Brain microvascular endothelial cell (primary cell): ENCODE measurements around the gene COMMD3.

ENCODE experiments used
- DNase-seq: peaks from one replicate; pipeline ENCODE4 v3.0.0-alpha.2; 2020
- H3K27ac ChIP-seq: fragments of 250-450 bp; sonication (Bioruptor Pico); 2 replicates; pipeline ENCODE4 v1.5.1; 2020; ENCODE audit warnings: mild to moderate bottlenecking, moderate library complexity
- H3K27me3 ChIP-seq: fragments of 250-450 bp; sonication (Bioruptor Pico); replicated peaks from 2 replicates; pipeline ENCODE4 v1.5.1; 2020; ENCODE audit warnings: mild to moderate bottlenecking
- H3K36me3 ChIP-seq: fragments of 250-450 bp; sonication (Bioruptor Pico); replicated peaks from 2 replicates; pipeline ENCODE4 v1.5.1; 2020; ENCODE audit warnings: mild to moderate bottlenecking
- H3K4me3 ChIP-seq: 2 replicates; pipeline ENCODE4 v1.5.1; 2011; ENCODE audit warnings: low read depth, mild to moderate bottlenecking, control low read depth, low read length, moderate library complexity
- CTCF ChIP-seq: IDR thresholded peaks from 2 replicates; pipeline ENCODE4 v1.5.1; 2011; ENCODE audit warnings: low read depth, mild to moderate bottlenecking, moderate library complexity, low read length, control low read depth, inconsistent platforms; ENCODE audit errors: missing control alignments
- in situ Hi-C: cut with HindIII; loops from 2 replicates; pipeline ENCODE4 v1.10.0; 2017; ENCODE audit warnings: low sequenced_read_pairs, low pct_ligation_motif_present

The COMMD3 gene

GRCh38 chr10:22364407-22365140, 48.4 kb downstream of the COMMD3 start:
- no peaks in the 10 kb centered on the region for H3K36me3 ChIP-seq
- no peaks in the 10 kb centered on the region for H3K27me3 ChIP-seq
- no peak overlapping the region for H3K4me3 ChIP-seq
- in situ Hi-C loops, result no loop called here
- no peak for TF ChIP-seq CTCF
- DNase-seq, result no peak
- H3K27ac ChIP-seq, result no peak overlapping the region

GRCh38 chr10:22365233-22365632, 49.0 kb downstream of the COMMD3 start:
- in situ Hi-C loops, result no loop called here
- H3K27ac ChIP-seq, result no peak overlapping the region
- TF ChIP-seq CTCF, result no peak

GRCh38 chr10:22365644-22366434, 49.7 kb downstream of the COMMD3 start:
- Histone ChIP-seq H3K36me3 (no peaks in the 10 kb centered on the region), H3K4me3 (no peak overlapping the region), H3K27me3 (no peaks in the 10 kb centered on the region), H3K27ac (no peak overlapping the region)
- in situ Hi-C loops, result no loop called here
- DNase-seq, result no peak
- TF ChIP-seq CTCF, result no peak

More at GRCh38 chr10:22365233-22365632, 49.0 kb downstream of the COMMD3 start:
- DNase-seq, result no peak
- H3K4me3 ChIP-seq, result no peak overlapping the region
- no peaks in the 10 kb centered on the region for H3K27me3 ChIP-seq
- H3K36me3 ChIP-seq, result no peaks in the 10 kb centered on the region

GRCh38 chr10:22366435-22366703, 50.2 kb downstream of the COMMD3 start:
- no peak for TF ChIP-seq CTCF
- in situ Hi-C loops, result no loop called here
- H3K27ac ChIP-seq, result no peak overlapping the region
- H3K4me3 ChIP-seq, result no peak overlapping the region
- no peaks in the 10 kb centered on the region for H3K27me3 ChIP-seq
- no peak for DNase-seq
- H3K36me3 ChIP-seq, result no peaks in the 10 kb centered on the region

- Histone ChIP-seq H3K4me3 (no peak overlapping the region), H3K27me3 (no peaks in the 10 kb centered on the region), H3K27ac (no peak overlapping the region), H3K36me3 (no peaks in the 10 kb centered on the region)
- DNase-seq, result no peak
- in situ Hi-C loops, result no loop called here
- no peak for TF ChIP-seq CTCF
These were observed 50.6 kb downstream of the COMMD3 start for GRCh38 chr10:22366771-22367170.
